ENCODE measurements around the gene MLPH.

The MLPH gene

DNA sequence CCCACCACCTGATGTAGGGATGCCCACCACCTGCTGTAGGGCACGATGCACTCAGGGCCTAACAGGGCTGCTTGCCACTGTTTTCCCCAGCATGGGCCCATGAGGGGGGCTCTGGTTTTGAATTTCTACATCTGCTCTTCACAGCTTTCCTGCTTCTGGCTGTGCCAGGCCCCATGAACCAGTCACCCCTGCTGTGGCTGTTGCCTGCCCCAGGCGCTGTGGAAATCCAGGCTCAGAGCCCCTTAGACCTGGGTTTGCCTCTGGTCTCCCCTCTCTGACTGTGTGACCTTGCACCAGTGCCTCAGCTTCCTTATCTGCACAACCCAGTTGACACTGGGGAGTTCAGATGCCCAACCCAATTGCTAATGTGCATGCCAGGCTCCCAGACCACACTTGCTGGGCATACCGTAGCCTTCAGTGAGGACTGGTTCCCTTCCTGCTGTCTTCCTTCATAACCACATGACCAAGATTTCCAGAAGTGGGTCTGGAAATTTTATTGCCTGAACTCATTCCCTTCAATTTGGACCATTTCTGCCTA lies 6.0 kb upstream of the MLPH start:
- DNase-seq: no peak

DNA sequence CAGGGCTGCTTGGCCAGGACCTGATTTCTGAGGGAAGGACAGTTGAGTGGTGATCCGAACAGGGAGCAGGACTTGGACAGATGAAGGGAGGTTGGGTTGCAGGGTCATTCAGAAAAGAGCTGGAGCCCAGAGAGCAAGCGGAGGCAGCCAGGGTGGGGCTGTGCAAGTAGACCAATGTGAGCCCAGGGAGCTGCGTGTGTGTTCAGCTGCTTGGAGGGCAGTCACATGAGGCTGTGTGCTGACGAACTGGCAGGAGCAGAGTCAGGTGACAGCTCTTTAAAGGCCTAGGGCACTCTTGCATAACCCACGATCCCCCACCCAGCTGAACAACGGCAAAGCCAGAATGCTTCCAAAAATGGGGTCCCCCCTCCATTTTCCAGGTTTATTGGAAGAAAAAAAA lies 4.6 kb upstream of the MLPH start:
- DNase-seq: peak; percentile 6 to 46

DNA sequence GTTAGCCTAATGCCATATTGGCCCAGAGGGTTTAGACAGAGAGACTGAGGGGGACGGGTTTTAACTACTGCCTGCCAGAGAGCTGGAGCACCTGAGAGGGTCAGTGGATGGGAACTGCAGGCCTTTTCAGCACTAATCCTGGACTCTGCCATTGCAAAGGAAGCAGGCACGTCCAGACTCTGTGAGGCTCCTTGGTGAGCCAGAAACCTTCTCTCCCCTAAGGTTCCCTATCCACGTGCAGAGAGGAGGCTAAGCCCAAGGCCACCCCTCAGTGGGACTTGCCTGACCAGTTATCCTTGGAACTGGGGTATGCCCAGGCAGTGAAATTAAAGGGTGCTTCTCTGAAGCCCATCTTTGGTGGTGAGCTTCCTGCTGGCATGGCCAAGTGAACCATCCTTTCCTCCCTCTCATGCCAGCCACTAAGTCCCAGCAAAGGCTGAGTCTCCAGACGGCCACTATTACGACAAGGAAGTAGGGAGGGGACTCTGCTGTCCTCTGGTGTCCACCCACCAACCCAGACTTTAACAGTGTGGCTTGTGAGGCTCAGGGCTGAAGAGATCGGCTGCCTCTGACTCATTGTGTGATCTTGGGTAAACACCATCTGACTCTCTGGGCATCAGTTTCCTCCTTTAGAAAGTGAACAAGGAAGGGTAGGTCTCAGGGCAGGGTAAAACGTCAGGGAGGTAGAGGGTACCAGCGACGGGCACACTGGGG lies 3.9 kb upstream of the MLPH start:
- no peak for DNase-seq

DNA sequence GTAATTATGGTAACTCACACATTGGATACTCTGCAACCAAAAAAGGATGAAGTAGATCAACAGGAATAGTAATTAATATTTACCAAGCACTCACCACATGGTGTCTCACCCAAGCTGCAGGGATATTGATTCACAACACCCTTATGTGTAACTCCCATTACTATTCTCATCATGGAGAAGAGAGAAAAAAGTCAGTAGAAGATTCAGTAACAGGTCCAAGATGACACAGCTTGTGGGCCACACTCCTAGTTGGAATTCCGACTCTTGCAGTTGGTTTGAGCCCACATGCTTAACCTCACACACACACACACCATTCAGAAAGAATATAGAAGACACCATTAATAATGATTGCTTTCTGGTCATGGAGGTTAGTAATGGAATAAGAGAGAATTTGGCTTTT lies 1.7 kb upstream of the MLPH start:
- no peak for DNase-seq

DNA sequence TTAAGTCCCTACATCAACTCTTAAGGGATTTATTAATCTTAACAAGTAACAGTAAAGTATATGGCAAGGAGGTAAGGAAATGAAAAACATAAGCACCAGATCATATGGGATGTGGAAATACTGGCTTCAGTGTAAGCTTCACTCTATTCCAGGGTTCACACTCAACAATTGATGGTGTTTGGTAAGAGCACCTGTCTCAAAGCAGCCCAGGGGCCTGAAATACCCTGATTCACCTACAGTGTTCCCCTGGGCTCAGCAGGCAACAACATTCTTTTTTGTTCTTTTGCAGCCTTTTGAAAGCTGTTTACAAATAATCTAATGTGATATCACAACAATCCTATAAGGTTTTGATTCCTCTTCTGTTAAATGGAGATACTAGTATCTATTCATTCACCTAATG lies 1.2 kb upstream of the MLPH start:
- DNase-seq: no peak

DNA sequence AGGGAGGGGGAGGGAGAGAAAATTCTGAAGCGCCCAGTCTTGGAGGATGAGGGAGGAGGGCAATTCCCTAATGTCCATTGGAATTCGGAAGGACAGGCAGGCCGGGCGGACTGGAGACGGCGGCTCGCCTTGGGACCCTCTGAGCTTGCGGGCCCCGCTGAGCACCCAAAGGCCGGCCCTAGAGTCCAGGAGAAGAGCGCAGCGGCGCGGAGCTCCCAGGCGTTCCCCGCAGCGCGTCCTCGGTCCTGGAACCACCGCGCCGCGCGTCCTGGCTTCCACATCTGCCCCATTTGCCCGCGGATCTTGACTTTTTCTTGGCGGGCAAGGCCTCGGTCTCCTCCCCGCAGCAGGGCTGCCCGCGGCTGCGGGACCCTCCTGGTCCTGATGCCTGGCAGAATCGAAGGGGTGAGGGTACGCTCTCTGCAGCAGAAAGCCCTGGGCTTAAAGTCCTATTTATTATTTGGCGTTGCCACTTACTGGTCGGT lies 675 bp upstream of the MLPH start:
- no peak for DNase-seq

DNA sequence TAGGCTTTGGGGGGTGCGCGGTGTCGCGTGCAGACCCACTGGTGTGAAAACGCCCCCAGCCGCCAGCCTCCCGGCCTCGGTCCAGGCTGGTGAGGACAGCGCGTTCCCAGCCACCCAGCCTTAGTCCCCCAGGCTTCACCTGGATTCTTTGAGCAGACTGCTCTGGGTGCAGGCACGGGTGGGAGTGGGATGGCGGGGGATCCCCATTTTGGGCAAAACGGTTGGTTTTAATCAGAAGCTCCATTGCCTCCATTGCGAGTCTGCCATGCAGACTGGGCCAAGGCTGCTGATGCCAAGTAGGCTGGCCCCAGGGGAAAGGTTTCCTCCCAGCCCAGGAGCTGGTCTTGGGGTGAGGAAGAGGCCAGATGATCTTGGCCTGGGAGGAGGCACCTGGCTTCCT lies 445 bp downstream of the MLPH start:
- DNase-seq: no peak

DNA sequence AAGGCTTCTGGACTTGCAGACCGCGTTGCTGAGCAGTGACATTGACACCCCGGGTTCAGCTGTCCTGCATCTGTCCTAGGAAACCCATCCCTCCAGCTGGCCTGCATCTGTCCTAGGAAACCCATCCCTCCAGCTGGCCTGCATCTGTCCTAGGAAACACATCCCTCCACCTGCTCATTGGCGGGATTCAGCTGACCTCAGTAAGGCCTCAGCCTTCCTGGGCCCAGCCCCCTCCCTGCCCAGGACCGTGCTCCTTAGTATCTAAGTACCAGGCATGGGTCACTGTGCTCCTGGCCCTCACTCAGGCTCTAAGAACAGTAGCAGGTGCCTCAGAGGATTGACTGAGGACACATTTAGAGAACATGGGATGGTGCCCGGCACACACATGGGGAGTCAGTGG lies 1.2 kb downstream of the MLPH start:
- DNase-seq: no peak

DNA sequence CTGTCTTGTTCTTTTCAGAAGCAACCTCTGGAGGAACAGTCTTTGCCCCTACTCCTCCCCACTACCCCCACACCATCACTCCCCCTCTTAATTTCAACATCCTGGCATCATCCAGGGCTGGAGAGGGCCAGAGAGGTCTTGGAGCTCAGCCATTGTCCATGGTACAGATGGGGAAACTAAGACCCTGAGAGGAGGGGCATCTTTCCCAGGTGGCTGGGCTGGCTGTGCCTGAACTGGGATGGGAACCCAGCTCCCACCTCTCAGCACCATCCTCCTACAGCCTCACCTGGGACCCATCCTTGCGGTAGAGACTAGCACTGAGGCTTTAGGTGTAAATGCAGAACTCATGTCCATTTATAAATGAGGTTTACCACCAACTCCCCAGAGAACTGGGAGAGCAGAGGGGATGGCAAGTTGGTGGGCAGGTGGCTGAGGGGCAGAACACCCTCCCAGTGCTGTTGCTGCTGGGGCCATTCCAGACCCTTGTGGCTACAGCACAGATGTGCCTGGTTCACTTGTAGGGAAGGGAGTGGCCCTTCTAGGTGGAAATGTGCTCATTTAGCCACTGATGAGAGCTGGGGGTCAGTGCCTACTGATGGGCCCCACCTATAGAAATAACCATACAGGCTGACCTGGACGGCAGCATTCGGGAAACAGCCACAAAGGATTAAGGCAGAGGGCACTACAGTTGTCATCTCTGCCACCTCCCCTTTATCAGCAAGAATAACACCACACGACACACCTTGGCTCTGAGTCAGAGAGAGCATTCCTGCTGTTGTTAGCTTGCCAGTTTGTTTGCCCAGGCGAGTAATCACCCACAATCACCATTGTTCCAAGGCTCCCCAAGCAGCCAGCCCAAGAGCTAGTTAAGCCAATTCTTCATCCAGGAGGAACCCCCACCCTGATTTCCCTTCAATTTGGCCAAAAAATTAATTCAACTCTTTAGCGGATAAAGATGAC lies 2.1 kb downstream of the MLPH start:
- DNase-seq: no peak

DNA sequence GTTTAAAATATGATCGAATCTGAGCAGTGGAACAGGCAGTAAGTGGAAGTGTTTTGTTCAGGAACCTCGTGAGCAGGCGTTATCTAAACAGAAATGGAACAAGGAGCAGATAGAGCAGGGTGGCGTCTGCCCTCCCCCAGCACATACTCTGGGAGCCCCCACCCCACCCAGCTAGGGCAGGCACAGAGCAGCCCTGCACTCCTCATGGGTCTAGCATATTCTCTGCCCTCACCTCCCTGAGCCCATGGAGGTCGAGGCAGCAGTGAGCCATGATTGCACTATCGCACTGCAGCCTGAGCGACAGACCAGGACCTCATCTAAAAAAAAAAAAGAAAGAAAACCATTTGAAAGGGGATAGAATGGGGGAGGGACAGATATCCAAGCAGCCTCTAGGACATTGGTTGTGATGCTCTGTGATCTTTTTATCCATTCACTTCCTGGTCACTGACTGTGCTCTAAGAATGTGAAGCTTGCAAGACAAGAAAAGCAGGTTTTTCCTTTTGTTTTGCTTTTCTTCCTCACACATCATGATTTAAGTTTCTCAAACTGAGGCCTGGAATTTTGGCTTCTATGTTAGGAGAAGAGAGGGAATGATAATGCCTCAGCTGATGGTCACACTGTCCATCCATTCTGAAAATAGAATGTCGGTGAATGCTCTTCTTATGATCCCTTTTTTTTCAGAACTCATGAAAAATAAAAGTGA lies 3.1 kb downstream of the MLPH start:
- DNase-seq: no peak

DNA sequence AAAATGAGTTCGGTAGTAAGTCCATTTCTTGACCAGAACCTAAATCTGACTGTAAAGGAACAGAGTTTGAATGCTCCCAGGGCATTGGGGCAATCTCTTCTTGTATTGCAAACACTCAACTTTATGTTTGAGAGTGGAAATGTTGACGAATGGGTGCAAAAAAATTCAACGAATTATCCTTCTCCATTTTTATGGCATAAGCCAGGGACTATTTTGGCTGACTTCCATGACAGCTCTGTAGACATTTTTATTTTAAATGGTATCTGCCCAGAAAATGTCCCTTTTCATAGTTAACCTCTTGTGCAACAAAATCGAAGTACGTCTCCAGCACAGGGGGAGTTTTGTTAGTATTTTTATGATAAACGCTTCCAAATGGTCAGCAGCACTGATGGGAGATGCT lies 3.7 kb downstream of the MLPH start:
- no peak for DNase-seq

DNA sequence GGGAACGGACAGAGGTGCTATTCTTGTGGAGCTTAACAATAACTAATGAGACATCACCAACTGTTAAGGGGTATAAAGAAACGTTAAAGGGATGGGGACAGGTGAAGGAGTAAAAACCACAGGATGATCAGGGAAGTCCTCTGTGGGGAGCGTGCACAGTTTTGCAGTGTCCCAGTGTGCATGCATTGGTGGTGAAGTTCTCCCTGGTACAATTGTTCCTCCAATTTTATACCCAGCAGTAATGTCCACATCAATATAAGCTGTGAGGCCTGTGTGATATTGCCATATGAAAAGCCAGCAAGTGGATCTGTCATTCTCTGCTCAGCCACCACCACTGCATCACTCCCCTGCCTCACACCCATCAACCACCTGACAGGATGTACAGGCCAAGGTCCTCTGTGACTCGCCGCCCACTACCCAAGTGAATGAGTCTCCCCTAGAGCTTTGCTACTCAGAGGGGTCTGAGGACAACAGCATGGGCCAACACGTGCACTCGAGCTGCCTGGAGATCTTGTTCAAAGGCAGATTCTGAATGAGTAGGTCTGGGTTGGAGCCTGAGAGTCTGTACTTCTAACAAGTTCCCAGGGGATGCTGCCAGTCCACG lies 4.6 kb downstream of the MLPH start:
- no peak for DNase-seq

DNA sequence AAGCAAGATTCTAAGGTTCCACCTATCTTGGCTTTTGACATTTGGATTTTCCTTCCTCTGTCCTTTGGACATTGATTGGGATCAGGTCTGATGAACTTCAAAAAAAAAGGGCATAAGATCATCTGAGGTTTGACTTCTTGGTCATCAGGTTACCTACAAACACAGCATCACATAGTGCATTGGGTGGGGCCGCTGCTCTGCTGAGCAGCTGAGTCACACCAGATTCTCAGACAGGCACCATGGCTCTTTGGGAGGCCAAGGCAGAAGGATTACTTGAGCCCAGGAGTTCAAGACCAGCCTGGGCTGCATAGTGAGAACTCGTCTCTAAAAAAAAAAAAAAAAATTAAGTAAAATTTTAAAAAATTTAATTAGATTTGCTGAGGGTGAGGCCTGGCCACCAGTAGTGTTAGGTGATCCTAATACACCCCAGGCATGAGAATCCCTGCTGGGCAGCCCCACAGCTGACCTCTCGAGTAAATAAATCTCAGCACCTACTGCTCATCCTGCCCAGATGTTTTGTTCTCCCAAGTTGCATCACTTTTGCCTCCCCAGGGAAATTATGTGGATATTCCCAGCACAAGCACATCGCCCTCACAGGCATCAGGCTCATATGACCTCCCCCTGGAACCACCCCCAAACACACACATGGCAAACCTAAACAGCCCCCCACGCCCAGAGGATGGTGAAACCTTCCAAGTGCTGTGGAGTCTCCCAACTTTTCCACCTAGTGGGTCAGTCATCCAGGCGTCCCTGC lies 5.3 kb downstream of the MLPH start:
- no peak for DNase-seq

DNA sequence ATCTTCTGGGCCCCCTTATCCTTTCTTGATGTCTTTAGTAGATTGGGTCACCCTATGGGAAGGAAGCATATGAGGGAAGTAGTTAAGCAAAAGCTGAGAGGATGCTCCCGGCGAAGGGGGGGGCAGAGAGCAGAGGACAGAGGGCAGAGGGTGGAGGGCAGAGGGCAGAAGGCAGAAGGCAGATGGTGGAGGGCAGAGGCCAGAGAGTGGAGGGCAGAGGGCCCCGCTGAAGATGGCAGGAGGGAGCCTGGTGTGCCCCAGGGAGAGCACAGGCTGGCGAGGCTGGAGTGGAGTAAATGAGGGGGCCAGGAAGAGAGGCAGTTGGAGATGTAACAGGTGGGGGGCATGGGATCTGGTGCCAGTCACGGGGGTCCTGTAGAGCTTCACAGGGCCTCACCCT lies 7.0 kb downstream of the MLPH start:
- DNase-seq: no peak

DNA sequence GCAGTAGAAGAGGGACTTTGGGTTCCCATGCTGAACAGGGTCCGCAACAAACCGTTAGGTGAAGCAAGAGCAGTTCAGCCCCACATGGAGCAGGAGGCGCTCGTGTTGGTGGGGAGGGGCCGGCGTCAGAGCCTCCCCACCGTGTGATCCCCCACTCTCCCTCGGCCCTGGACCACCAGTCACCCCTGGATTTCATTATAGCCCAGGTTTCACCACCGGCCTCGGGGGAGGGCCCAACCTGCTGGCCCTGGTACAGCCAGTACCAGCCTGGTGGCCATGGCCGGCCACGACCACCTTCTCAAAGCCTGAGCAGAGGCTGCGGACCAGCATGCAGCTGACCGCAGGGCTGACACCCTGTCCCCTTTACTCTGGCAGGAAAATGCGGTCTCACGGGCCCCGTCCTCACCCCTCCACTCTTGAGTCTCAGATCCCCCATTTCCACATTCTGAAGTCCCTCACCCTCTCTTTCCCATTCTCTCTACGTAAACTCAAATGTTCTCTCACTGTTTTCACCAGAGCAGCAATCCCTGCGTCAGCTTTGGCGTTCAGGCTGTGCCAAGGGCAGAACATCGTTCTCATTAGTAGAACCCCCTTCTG lies 8.6 kb downstream of the MLPH start:
- no peak for DNase-seq

DNA sequence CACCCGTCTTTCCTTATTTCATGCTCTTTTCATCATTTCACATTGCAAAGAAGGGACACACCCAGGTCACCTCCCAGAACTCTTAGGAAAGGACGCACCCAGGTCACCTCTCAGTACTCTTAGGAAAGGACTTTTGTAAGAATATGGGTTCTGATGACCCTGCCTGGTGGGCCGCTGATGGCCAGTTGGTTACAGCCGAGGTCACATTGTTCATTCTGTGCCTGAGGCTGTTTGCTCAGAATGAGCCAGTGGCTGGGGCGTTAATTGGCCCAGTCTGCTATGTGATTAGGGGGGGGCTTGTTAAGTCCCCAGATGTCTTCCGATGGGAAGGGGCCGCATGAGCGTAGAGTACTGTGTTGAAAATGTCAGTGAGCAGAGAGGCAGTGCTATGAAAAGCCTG lies 9.4 kb downstream of the MLPH start:
- no peak for DNase-seq

DNA sequence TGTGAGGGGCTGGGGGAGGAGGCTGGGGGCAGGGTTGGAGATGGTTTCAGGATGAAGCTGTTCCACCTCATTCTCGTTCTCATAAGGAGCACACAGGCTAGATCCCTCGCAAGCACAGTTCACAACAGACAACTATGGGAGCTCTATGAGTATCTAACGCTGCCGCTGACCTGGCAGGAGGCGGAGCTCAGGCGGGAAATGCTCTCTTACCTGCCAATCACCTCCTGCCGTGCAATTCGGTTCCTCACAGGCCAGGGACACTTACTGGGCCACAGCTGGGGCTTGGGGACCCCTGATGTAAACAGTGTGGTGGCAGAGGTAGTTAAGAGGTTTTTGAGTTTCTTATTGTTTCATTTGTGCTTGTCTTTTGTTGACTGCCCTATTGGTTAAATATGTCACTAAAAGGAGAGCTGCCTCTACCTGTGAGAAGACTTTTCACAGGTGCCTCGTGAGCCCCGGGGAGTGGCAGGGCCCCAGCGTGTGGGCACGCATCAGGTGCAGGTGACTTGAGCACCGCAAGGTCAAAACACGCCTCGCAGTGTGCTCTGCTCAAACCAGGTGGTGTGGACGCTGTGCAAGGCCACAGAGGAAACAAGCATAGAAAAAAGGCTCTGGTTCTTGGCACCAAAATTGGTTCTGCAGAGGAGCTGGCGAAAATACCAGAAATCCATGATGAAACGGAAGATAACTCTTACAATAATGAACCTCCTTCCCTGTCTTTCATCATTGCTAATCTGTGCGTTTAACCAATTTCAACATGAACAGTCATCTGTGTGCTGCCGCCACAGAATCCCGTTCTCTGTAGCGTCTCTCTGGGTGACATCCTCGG lies 10.2 kb downstream of the MLPH start:
- DNase-seq: no peak

DNA sequence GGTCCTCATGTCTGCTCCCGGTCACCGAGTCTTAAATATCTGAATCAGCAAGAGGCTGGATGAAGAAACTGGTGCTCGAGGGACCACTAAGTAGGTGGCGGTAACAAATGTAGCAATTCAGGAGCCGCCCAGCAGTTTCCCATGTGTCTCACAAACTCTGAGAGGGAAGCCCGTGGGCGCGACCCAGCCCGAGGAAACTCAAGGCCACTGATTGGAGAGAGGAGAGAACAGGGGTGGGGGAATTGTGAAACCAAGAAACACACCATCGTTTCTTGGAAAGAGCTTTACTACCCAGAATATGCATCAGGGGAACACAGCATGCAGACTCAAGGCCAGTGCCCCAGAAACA lies 10.8 kb downstream of the MLPH start:
- DNase-seq: no peak

DNA sequence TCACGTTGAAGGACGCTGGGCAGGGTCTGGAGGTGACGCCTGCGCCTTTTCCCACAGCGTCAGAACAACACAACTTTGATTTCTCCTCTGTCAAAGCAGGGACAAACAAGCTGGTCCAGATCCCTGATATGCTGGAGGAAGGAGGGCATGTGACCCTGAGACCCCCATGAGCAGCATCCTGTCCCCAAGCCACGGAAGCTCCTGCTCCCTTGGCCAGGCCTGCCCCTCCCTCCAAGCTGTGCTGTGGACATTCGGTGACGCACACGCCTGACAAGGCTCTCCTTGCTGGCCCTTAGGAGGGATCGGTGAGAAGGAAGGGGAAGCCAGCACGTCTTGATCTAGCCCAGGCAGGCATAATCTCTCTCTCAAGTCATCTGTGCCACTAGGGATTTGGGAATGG lies 11.3 kb downstream of the MLPH start:
- DNase-seq: no peak

DNA sequence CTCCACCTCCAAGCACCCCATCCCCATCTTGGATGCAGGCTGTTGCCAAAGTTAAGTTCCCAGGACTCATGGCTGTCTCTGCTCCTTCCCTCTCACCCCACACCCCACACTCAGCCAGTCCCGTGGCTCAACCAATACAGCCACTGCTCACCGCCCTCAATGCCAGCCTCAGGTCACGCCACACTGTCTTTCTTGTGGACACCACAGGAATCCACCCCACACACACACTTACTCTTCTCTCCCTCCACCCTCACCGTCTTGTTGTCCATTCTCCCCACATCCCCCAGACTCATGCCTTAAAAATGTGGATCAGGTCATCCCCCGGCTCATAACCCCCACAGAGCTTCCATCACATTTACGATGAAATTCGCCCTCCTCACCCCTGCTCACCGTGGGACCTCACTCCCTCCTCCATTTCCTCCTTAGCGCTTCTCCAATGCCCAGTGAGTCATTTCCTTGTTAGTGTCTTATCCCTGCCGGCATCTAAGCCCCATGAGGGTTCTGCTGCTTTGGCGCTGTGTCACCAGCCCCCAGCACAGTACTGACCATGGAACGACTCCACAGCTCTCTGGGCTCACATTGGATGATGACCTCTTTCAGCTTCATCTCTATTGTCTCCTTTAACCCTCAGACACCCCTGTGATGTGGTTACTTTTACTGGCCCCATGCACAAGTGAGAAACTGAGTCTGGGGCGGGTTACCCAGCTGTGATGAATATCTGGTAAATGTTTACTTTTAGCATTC lies 13.8 kb downstream of the MLPH start:
- no peak for DNase-seq

Data from NCI-H526 (cell line).